ENCODE data around the gene TACC2. TPM values are rescaled to one million over a fixed set of nuclear protein-coding genes. Genes with fewer than 3 reads are reported as not detected.

The TACC2 gene
- total RNA-seq, 1 experiment from 2014 or later, result 89.0 TPM

DNA sequence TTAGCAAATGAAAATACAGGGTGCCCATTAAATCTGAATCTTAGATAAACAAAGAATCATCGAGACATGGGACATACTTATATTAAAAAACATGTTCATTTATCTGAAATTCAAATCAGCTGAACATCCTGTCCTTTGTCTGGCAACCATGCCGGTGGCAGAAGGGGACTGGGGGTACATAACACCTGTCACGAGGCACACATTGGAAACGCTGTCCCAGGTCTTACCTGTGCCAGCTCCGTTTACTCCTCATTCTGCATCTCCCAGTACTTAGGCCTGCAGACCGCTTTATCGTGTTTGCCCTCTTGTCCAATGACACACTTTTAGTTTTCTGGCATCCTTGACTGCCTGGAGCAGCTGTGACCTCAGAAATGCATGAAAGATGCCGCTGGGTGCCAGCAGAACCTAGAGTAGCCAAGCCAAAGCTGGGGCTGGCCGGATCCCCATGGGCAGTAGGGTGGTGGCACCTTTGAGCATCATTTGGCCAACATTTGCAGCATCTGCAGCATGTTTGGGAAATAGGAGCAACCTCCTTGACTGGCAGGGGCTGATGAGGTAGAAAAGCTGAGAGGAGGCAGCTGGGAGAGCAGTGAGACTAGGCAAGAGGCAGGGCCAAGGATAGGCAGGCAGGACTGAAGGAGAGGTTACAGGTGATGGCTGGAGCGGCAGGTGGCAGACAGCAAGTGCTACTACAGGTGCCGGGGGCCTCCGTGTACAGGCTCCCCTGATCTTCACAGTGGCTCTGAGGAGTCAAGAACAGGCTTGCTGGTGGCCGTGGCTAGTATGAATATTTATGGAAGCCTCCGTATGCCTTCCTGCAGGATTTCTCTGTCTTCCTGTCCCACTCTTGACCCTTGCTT, 219.8 kb downstream of the TACC2 start:
- peaks cover 16% of the 10 kb centered on the region for H3K4me1 Mint-ChIP-seq (ENCODE audit: insufficient read depth, unreplicated experiment)
- TF ChIP-seq, protein P1, sequence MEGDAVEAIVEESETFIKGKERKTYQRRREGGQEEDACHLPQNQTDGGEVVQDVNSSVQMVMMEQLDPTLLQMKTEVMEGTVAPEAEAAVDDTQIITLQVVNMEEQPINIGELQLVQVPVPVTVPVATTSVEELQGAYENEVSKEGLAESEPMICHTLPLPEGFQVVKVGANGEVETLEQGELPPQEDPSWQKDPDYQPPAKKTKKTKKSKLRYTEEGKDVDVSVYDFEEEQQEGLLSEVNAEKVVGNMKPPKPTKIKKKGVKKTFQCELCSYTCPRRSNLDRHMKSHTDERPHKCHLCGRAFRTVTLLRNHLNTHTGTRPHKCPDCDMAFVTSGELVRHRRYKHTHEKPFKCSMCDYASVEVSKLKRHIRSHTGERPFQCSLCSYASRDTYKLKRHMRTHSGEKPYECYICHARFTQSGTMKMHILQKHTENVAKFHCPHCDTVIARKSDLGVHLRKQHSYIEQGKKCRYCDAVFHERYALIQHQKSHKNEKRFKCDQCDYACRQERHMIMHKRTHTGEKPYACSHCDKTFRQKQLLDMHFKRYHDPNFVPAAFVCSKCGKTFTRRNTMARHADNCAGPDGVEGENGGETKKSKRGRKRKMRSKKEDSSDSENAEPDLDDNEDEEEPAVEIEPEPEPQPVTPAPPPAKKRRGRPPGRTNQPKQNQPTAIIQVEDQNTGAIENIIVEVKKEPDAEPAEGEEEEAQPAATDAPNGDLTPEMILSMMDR (IDR thresholded peaks at IDR 0.05; ENCODE audit: unreplicated experiment), result no peak
- no TSS peak for BruUV-seq (replicated peaks)
- ChIA-PET CTCF (interaction anchor here (1.0 kb wide), 1 partner anchor 11 kb away, joined by 3 read pairs; no protein-coding TSS in a partner anchor), POLR2A (no interaction called here)
- H3K4me3 Mint-ChIP-seq (ENCODE audit: unreplicated experiment), result no peak overlapping the region
- no peak overlapping the region for H3K27ac Mint-ChIP-seq (ENCODE audit: low read depth, unreplicated experiment)
- DNase-seq (ENCODE audit: unreplicated experiment), result no peak
- no peaks in the 10 kb centered on the region for H3K27me3 Mint-ChIP-seq (ENCODE audit: insufficient read depth, unreplicated experiment)
- intact Hi-C loops (cut with micrococcal nuclease), result no loop called here
- H3K9me3 Mint-ChIP-seq (ENCODE audit: unreplicated experiment), result no peaks in the 10 kb centered on the region
- peaks cover 87% of the 10 kb centered on the region for H3K36me3 Mint-ChIP-seq (ENCODE audit: insufficient read depth, unreplicated experiment)

DNA sequence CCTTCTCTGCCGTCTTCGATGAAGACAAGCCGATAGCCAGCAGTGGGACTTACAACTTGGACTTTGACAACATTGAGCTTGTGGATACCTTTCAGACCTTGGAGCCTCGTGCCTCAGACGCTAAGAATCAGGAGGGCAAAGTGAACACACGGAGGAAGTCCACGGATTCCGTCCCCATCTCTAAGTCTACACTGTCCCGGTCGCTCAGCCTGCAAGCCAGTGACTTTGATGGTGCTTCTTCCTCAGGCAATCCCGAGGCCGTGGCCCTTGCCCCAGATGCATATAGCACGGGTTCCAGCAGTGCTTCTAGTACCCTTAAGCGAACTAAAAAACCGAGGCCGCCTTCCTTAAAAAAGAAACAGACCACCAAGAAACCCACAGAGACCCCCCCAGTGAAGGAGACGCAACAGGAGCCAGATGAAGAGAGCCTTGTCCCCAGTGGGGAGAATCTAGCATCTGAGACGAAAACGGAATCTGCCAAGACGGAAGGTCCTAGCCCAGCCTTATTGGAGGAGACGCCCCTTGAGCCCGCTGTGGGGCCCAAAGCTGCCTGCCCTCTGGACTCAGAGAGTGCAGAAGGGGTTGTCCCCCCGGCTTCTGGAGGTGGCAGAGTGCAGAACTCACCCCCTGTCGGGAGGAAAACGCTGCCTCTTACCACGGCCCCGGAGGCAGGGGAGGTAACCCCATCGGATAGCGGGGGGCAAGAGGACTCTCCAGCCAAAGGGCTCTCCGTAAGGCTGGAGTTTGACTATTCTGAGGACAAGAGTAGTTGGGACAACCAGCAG, 221.7 kb downstream of the TACC2 start:
- H3K4me1 Mint-ChIP-seq (ENCODE audit: insufficient read depth, unreplicated experiment), result peaks cover 16% of the 10 kb centered on the region
- H3K4me3 Mint-ChIP-seq (ENCODE audit: unreplicated experiment), result no peak overlapping the region
- TF ChIP-seq, protein P1 (IDR thresholded peaks at IDR 0.05; ENCODE audit: unreplicated experiment), result no peak
- CTCF ChIA-PET, result no interaction called here
- no peaks in the 10 kb centered on the region for H3K27me3 Mint-ChIP-seq (ENCODE audit: insufficient read depth, unreplicated experiment)
- H3K27ac Mint-ChIP-seq (ENCODE audit: low read depth, unreplicated experiment), result peak overlapping the region; percentile 74
- intact Hi-C loops (cut with micrococcal nuclease), result no loop called here
- peaks cover 86% of the 10 kb centered on the region for H3K36me3 Mint-ChIP-seq (ENCODE audit: insufficient read depth, unreplicated experiment)
- no peak for DNase-seq (ENCODE audit: unreplicated experiment)
- TSS peak; percentile 60 for BruUV-seq (replicated peaks)
- no peaks in the 10 kb centered on the region for H3K9me3 Mint-ChIP-seq (ENCODE audit: unreplicated experiment)
- POLR2A ChIA-PET, result no interaction called here

- POLR2A ChIA-PET, result no interaction called here
- intact Hi-C loops (cut with micrococcal nuclease), result no loop called here
- H3K27me3 Mint-ChIP-seq (ENCODE audit: insufficient read depth, unreplicated experiment), result no peaks in the 10 kb centered on the region
- no TSS peak for BruUV-seq (replicated peaks)
- no peaks in the 10 kb centered on the region for H3K9me3 Mint-ChIP-seq (ENCODE audit: unreplicated experiment)
- TF ChIP-seq, protein P1 (IDR thresholded peaks at IDR 0.05; ENCODE audit: unreplicated experiment), result no peak
- no peak overlapping the region for H3K4me3 Mint-ChIP-seq (ENCODE audit: unreplicated experiment)
- CTCF ChIA-PET, result interaction anchor here (0.6 to 0.7 kb wide), 2 partner anchors 24 to 165 kb away, joined by 3 read pairs; no protein-coding TSS in a partner anchor
- DNase-seq (ENCODE audit: unreplicated experiment), result no peak
- peaks cover 92% of the 10 kb centered on the region for H3K36me3 Mint-ChIP-seq (ENCODE audit: insufficient read depth, unreplicated experiment)
- H3K4me1 Mint-ChIP-seq (ENCODE audit: insufficient read depth, unreplicated experiment), result peaks cover 10% of the 10 kb centered on the region
- H3K27ac Mint-ChIP-seq (ENCODE audit: low read depth, unreplicated experiment), result no peak overlapping the region
These were observed 224.4 kb downstream of the TACC2 start for GRCh38 chr10:122213364-122213763.

GRCh38 chr10:122213766-122214165, 224.8 kb downstream of the TACC2 start:
- ChIA-PET CTCF (interaction anchor here (0.6 to 0.7 kb wide), 2 partner anchors 24 to 165 kb away, joined by 3 read pairs; no protein-coding TSS in a partner anchor), POLR2A (no interaction called here)
- H3K27ac Mint-ChIP-seq (ENCODE audit: low read depth, unreplicated experiment), result no peak overlapping the region
- peaks cover 96% of the 10 kb centered on the region for H3K36me3 Mint-ChIP-seq (ENCODE audit: insufficient read depth, unreplicated experiment)
- no peak for DNase-seq (ENCODE audit: unreplicated experiment)
- intact Hi-C loops (cut with micrococcal nuclease), result no loop called here
- H3K4me3 Mint-ChIP-seq (ENCODE audit: unreplicated experiment), result no peak overlapping the region
- BruUV-seq (replicated peaks), result no TSS peak
- no peaks in the 10 kb centered on the region for H3K27me3 Mint-ChIP-seq (ENCODE audit: insufficient read depth, unreplicated experiment)
- TF ChIP-seq, protein P1 (IDR thresholded peaks at IDR 0.05; ENCODE audit: unreplicated experiment), result no peak
- H3K9me3 Mint-ChIP-seq (ENCODE audit: unreplicated experiment), result no peaks in the 10 kb centered on the region
- peaks cover 9% of the 10 kb centered on the region for H3K4me1 Mint-ChIP-seq (ENCODE audit: insufficient read depth, unreplicated experiment)

All from MCF 10A (cell line).